HepG2 (cell line): Measurements from ENCODE around the gene AMPD2. TPM values are rescaled to one million over a fixed set of nuclear protein-coding genes. Genes with fewer than 3 reads are reported as not detected.
A peak's percentile ranks its signal among the peaks of the same experiment; 100 is the strongest.

ENCODE experiments used
- ATAC-seq: fragments of 200-7000 bp; cut with Tn5 transposase; 3 replicates; pipeline ENCODE4 v1.9.1; 2020; ENCODE audit warnings: mild to moderate bottlenecking, moderate library complexity
- Bru-seq: library from RNA; stranded (reverse); fragments of 400-500 nt; gene quantifications from one replicate; lab custom pipeline; 2021; lab: Mats Ljungman, UMichigan
- BruChase-seq, 2 experiments: library from RNA; stranded (reverse); fragments of 400-500 nt; gene quantifications; one replicate each; lab custom pipeline; 2021; lab: Mats Ljungman, UMichigan
- BruUV-seq: library from RNA; stranded (reverse); fragments of 400-500 nt; replicated peaks from 2 replicates; lab custom pipeline; 2021; lab: Mats Ljungman, UMichigan
- CTCF ChIA-PET: fragments of 300-600 bp; formaldehyde crosslinking; extraction: SDS; loops from one replicate; lab custom pipeline; 2021; ENCODE audit warnings: low total read pairs, inconsistent platforms, low intra/inter-chr PET ratio; lab: Yijun Ruan, JAX
- POLR2A ChIA-PET: fragments of 350-600 bp; sonication (Branson Sonifier 250); formaldehyde crosslinking; loops from one replicate; lab custom pipeline; 2020; ENCODE audit warnings: antibody characterized with exemption, inconsistent platforms; lab: Yijun Ruan, JAX
- DNase-seq: peaks from one replicate; pipeline ENCODE4 v3.0.0-alpha.2; 2015; ENCODE audit warnings: low spot score
- FAIRE-seq: peaks from 3 replicates; lab custom pipeline; 2011; peaks lifted over from hg19 to GRCh38; lab: Jason Lieb, UNC
- H2AFZ ChIP-seq: one replicate; pipeline ENCODE4 v1.6.1; 2011; ENCODE audit warnings: low read length, inconsistent platforms
- H3K27ac ChIP-seq: fragments of 300-600 bp; 3 replicates; pipeline ENCODE4 v1.8.0; 2011; ENCODE audit warnings: mixed run types, mild to moderate bottlenecking, mixed read lengths, low read length, inconsistent platforms; ENCODE audit not compliant: insufficient read depth; ENCODE audit errors: extremely low read length
- H3K27me3 ChIP-seq, 2 experiments: fragments of 200-600 bp in 1 of 2; 2 replicates in 1 of 2; 3 replicates in 1 of 2; pipeline versions ENCODE4 v1.6.0 to v1.8.0; 2011; ENCODE audit warnings: low read length in 2 of 2, mild to moderate bottlenecking in 2 of 2, moderate library complexity in 2 of 2, inconsistent platforms in 1 of 2; ENCODE audit not compliant: insufficient read depth in 2 of 2, control insufficient read depth in 1 of 2
- H3K36me3 ChIP-seq, 2 experiments: fragments of 200-600 bp in 1 of 2; replicated peaks in 1 of 2; 2 replicates in 1 of 2; 3 replicates in 1 of 2; pipeline versions ENCODE4 v1.5.1 to v1.8.0; 2011; ENCODE audit warnings: low read length in 2 of 2, inconsistent platforms in 1 of 2; ENCODE audit not compliant: insufficient read depth in 2 of 2, control insufficient read depth in 1 of 2
- H3K4me1 ChIP-seq: 2 replicates; pipeline ENCODE4 v1.5.1; 2012; ENCODE audit warnings: low read length, inconsistent platforms; ENCODE audit not compliant: insufficient read depth
- H3K4me2 ChIP-seq: 2 replicates; pipeline ENCODE4 v1.6.0; 2011; ENCODE audit warnings: low read depth, low read length, inconsistent platforms
- H3K4me3 ChIP-seq, 3 experiments: fragments of 200-600 bp in 1 of 3; sonication (generic), shearing (Covaris generic) in 1 of 3; replicated peaks in 1 of 3; 2 replicates each; pipeline ENCODE4 v1.5.1; 2011 to 2016; ENCODE audit warnings: low read length in 3 of 3, inconsistent platforms in 2 of 3, low read depth in 2 of 3, mild to moderate bottlenecking in 2 of 3, control low read depth in 1 of 3, mixed read lengths in 1 of 3; ENCODE audit not compliant: insufficient read depth in 1 of 3
- H3K79me2 ChIP-seq: one replicate; pipeline ENCODE4 v1.6.1; 2011; ENCODE audit warnings: low read length, inconsistent platforms; ENCODE audit not compliant: insufficient read depth
- H3K9ac ChIP-seq: 2 replicates; pipeline ENCODE4 v1.6.0; 2011; ENCODE audit warnings: mild to moderate bottlenecking, low read depth, low read length, inconsistent platforms; ENCODE audit not compliant: insufficient read depth
- H3K9me3 ChIP-seq: 2 replicates; pipeline ENCODE4 v1.5.1; 2012; ENCODE audit warnings: mild to moderate bottlenecking, low read length
- H4K20me1 ChIP-seq: 2 replicates; pipeline ENCODE4 v1.6.0; 2011; ENCODE audit warnings: inconsistent platforms, mild to moderate bottlenecking, low read length, moderate library complexity; ENCODE audit not compliant: insufficient read depth
- CREB1 ChIP-seq, 2 experiments: fragments of 450-650 bp in 1 of 2; IDR thresholded peaks; 2 replicates each; pipeline ENCODE4 v1.6.1; 2016 to 2017; ENCODE audit warnings: control low read depth in 1 of 2, mild to moderate bottlenecking in 1 of 2, missing compliant biosample characterization in 1 of 2, missing genetic modification characterization in 1 of 2
- FIP1L1 ChIP-seq: fragments of 200-400 bp; formaldehyde crosslinking; IDR thresholded peaks from 2 replicates; pipeline ENCODE4 v1.6.1; 2018; ENCODE audit warnings: low read depth, mild to moderate bottlenecking, low read length, moderate library complexity, borderline replicate concordance; ENCODE audit not compliant: insufficient read depth
- HNRNPUL1 ChIP-seq: fragments of 200-400 bp; formaldehyde crosslinking; IDR thresholded peaks from 2 replicates; pipeline ENCODE4 v1.6.1; 2017; ENCODE audit warnings: low read depth, mild to moderate bottlenecking, low read length, moderate library complexity
- MLXIP ChIP-seq: sonication (generic); formaldehyde crosslinking; IDR thresholded peaks from 2 replicates; pipeline ENCODE4 v1.9.0; 2021; ENCODE audit warnings: missing genetic modification reagents, borderline replicate concordance
- TBX2 ChIP-seq: sonication (generic); formaldehyde crosslinking; IDR thresholded peaks from 2 replicates; pipeline ENCODE4 v1.5.0; 2020; ENCODE audit warnings: missing genetic modification reagents, mild to moderate bottlenecking, borderline replicate concordance
- TMF1 ChIP-seq: sonication (generic); formaldehyde crosslinking; IDR thresholded peaks from 2 replicates; pipeline ENCODE4 v1.8.1; 2022; ENCODE audit warnings: low read depth, missing genetic modification reagents
- ZBTB21 ChIP-seq: sonication (generic); formaldehyde crosslinking; IDR thresholded peaks from 2 replicates; pipeline ENCODE4 v1.4.0; 2020; ENCODE audit warnings: missing genetic modification reagents
- ZSCAN21 ChIP-seq: sonication (generic); formaldehyde crosslinking; IDR thresholded peaks from 2 replicates; pipeline ENCODE4 v1.8.0; 2022; ENCODE audit warnings: mild to moderate bottlenecking, missing genetic modification reagents, moderate library complexity, borderline replicate concordance
- WGBS: methylation state at CpG from one replicate; pipeline ENCODE4 v1.1.6; 2017; ENCODE audit warnings: low lambda C conversion rate; 5-methylcytosine and 5-hydroxymethylcytosine counted together
- in situ Hi-C: cut with HindIII; loops from 2 replicates; pipeline ENCODE4 v1.10.0; 2017; ENCODE audit warnings: low pct_unique_long_range_greater_than_20kb; ENCODE audit not compliant: extremely low pct_ligation_motif_present
- intact Hi-C: fragments of 100-400 bp; cut with micrococcal nuclease; formaldehyde crosslinking; loops from one replicate; pipeline ENCODE4 v1.10.0; 2022; ENCODE audit not compliant: unreplicated experiment
- long read RNA-seq, 2 experiments: library from RNA in 1 of 2; library from polyadenylated mRNA in 1 of 2; stranded (forward) in 1 of 2; unstranded in 1 of 2; transcript quantifications; one replicate each; pipeline ENCODE4 v2.0.0, GENCODE V29; 2019 to 2022
- polyA minus RNA-seq, 3 experiments: library from RNA; depleted of rRNA, polyadenylated mRNA; stranded (reverse); fragments of >200 nt; gene quantifications; 2 replicates each; pipeline ENCODE4 v1.2.3, GENCODE V29; 2011; ENCODE audit warnings: low replicate concordance in 1 of 3
- polyA plus RNA-seq, 8 experiments: library from polyadenylated mRNA; depleted of rRNA in 3 of 8; stranded (reverse) in 7 of 8; unstranded in 1 of 8; fragments of >200 nt; fragmentation: Illumina TruSeq in 4 of 8; extraction: Trizol in 4 of 8; gene quantifications; 2 replicates each; pipeline versions ENCODE4 v1.2.1 to v1.2.3, GENCODE V29; 2011 to 2016; ENCODE audit warnings: low read depth in 4 of 8, missing spikeins in 1 of 8, mixed read lengths in 1 of 8; ENCODE audit not compliant: insufficient read depth in 1 of 8
- total RNA-seq, 5 experiments: library from RNA; depleted of rRNA; stranded (reverse); fragments of >200 nt; fragmentation: Illumina TruSeq; extraction: Trizol; gene quantifications; 2 replicates each; pipeline ENCODE4 v1.2.3, GENCODE V29; 2016; ENCODE audit warnings: low read depth in 1 of 5
- TF ChIP-seq, protein P1 (sequence below): IDR thresholded peaks from 2 replicates; pipeline ENCODE4 v1.6.1; 2016; ENCODE audit warnings: mild to moderate bottlenecking

Gene AMPD2
- total RNA-seq (2016; rRNA removed; fragmentation: Illumina TruSeq; extraction: Trizol) (35.4 and 62.3 TPM in 2 replicates), polyA plus RNA-seq (2011; rRNA removed) (82.0 and 101 TPM in 2 replicates), polyA minus RNA-seq (2011; rRNA and poly(A)+ RNA removed; ENCODE audit: low replicate concordance) (85.1 and 107 TPM in 2 replicates), Bru-seq, nascent RNA (percentile 79 among the genes with signal in this experiment), BruChase-seq, experiment 1, labeled RNA remaining after a 6-hour chase (percentile 96 among the genes with signal in this experiment), BruChase-seq, experiment 2, labeled RNA remaining after a 2-hour chase (percentile 94 among the genes with signal in this experiment)
- total RNA-seq (2016; cell fraction: cytosol; rRNA removed; fragmentation: Illumina TruSeq; extraction: Trizol; ENCODE audit: low read depth) = 20.0 and 20.2 TPM in 2 replicates
- total RNA-seq (2016; cell fraction: insoluble cytoplasmic fraction; rRNA removed; fragmentation: Illumina TruSeq; extraction: Trizol) = 32.6 and 64.7 TPM in 2 replicates
- 19.8 and 21.1 TPM in 2 replicates for total RNA-seq (2016; cell fraction: membrane; rRNA removed; fragmentation: Illumina TruSeq; extraction: Trizol)
- 80.0 and 95.3 TPM in 2 replicates for total RNA-seq (2016; cell fraction: nucleus; rRNA removed; fragmentation: Illumina TruSeq; extraction: Trizol)
- 18.3 and 29.8 TPM in 2 replicates for polyA plus RNA-seq (2011; cell fraction: cytosol; rRNA removed)
- 742 and 904 TPM in 2 replicates for polyA plus RNA-seq (2011; cell fraction: nucleus; rRNA removed)
- 61.2 and 88.0 TPM in 2 replicates for polyA plus RNA-seq (2012)
- polyA plus RNA-seq (2016; cell fraction: cytosol; fragmentation: Illumina TruSeq; extraction: Trizol; ENCODE audit: low read depth) = 4.4 and 5.7 TPM in 2 replicates
- 30.8 and 40.4 TPM in 2 replicates for polyA plus RNA-seq (2016; cell fraction: insoluble cytoplasmic fraction; fragmentation: Illumina TruSeq; extraction: Trizol; ENCODE audit: low read depth)
- 9.8 and 10.4 TPM in 2 replicates for polyA plus RNA-seq (2016; cell fraction: membrane; fragmentation: Illumina TruSeq; extraction: Trizol; ENCODE audit: low read depth)
- 212 and 215 TPM in 2 replicates for polyA plus RNA-seq (2016; cell fraction: nucleus; fragmentation: Illumina TruSeq; extraction: Trizol; ENCODE audit: insufficient read depth, low read depth)
- 18.3 and 23.2 TPM in 2 replicates for polyA minus RNA-seq (2011; cell fraction: cytosol; rRNA and poly(A)+ RNA removed)
- 112 and 125 TPM in 2 replicates for polyA minus RNA-seq (2011; cell fraction: nucleus; rRNA and poly(A)+ RNA removed)
- long read RNA-seq, experiment 1, transcript AMPD2-202 (18 exons, 3,728 nt) = major isoform, 5 of 20 reads
- long read RNA-seq, experiment 1, partial matches to known transcripts = 6 of 20 reads
- long read RNA-seq, experiment 1, other reads (novel, unspliced or antisense) = 9 of 20 reads
- long read RNA-seq, experiment 2, transcript AMPD2-202 (18 exons, 3,728 nt) = major isoform, 32 of 109 reads
- long read RNA-seq, experiment 2, transcript AMPD2-201 (18 exons, 3,899 nt) = minor isoform, 5 of 109 reads
- long read RNA-seq, experiment 2, partial matches to known transcripts = 39 of 109 reads
- long read RNA-seq, experiment 2, other reads (novel, unspliced or antisense) = 29 of 109 reads

- peak; percentile 69 for DNase-seq
- CTCF ChIA-PET = no interaction called here
- H3K9me3 ChIP-seq = no peaks in the 10 kb centered on the region
- H3K79me2 ChIP-seq = peaks cover 53% of the 10 kb centered on the region
- in situ Hi-C loops (loop anchor here (5.0 kb wide), 1 partner anchor 72 kb away; the partner anchor contains the start of gene GNAI3), intact Hi-C loops (loop anchor here (1.0 kb wide), 1 partner anchor 71 kb away; the partner anchor contains the start of gene GNAI3)
- H3K4me3 ChIP-seq = peak within 1 kb of the TSS; percentile 71 to 89 (median 80)
- peak; percentile 54 for FAIRE-seq
- peak within 1 kb of the TSS; percentile 92 for H3K27ac ChIP-seq
- H3K4me1 ChIP-seq = peaks cover 68% of the 10 kb centered on the region
- peak; percentile 58 for ATAC-seq
- POLR2A ChIA-PET = interaction anchor here (0.8 to 2.7 kb wide), 8 partner anchors 10 to 194 kb away, joined by 3 to 36 read pairs (median 8); partner anchors contain the start of gene GNAI3
- peaks cover 4 to 7% of the 10 kb centered on the region in 2 experiments; a peak in 2 of 5 replicates for H3K36me3 ChIP-seq
- peaks cover 35% of the 10 kb centered on the region for H4K20me1 ChIP-seq
- peak within 1 kb of the TSS; percentile 39 for H2AFZ ChIP-seq
- WGBS = 3% methylated on average over 8 of the region's 47 CpGs
- peak within 1 kb of the TSS; percentile 87 for H3K9ac ChIP-seq
- H3K4me2 ChIP-seq = peak within 1 kb of the TSS; percentile 92
- no peaks in the 10 kb centered on the region; a peak in 1 of 5 replicates for H3K27me3 ChIP-seq
- TSS peak; percentile 76 for BruUV-seq
- TF ChIP-seq HNRNPUL1 (no peak), TMF1 (CRISPR knock-in tag) (0 out of 2 replicates have a peak, but pooled peaks have one; percentile 24), ZSCAN21 (CRISPR knock-in tag) (0 out of 2 replicates have a peak, but pooled peaks have one; percentile 64), FIP1L1 (no peak), MLXIP (CRISPR knock-in tag) (no peak), ZBTB21 (CRISPR knock-in tag) (no peak), TBX2 (CRISPR knock-in tag) (peak; percentile 67), CREB1 (IDR thresholded peaks at IDR 0.05) (no peak), CREB1 (CRISPR knock-in tag; IDR thresholded peaks at IDR 0.05) (no peak)
- TF ChIP-seq, protein P1, sequence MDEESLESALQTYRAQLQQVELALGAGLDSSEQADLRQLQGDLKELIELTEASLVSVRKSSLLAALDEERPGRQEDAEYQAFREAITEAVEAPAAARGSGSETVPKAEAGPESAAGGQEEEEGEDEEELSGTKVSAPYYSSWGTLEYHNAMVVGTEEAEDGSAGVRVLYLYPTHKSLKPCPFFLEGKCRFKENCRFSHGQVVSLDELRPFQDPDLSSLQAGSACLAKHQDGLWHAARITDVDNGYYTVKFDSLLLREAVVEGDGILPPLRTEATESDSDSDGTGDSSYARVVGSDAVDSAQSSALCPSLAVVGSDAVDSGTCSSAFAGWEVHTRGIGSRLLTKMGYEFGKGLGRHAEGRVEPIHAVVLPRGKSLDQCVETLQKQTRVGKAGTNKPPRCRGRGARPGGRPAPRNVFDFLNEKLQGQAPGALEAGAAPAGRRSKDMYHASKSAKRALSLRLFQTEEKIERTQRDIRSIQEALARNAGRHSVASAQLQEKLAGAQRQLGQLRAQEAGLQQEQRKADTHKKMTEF (CRISPR knock-in tag) = no peak; the same call in none of the 2 replicates
Observed at GRCh38 chr1:109619576-109620400, at the start of gene AMPD2, which contains the start of gene GNAT2. Gene AMPD2, plus strand, starts transcription at chr1:109619837. Its CDS starts 1,339 bp downstream, at chr1:109621176. Gene GNAT2, minus strand, starts transcription at chr1:109619616. Its CDS starts 6,746 bp downstream, at chr1:109612870.
